HEK293 (cell line): ENCODE data around the gene LYL1.

Experiments
- CTCF ChIA-PET: fragments of 350-600 bp; formaldehyde crosslinking; extraction: SDS; loops from one replicate; lab custom pipeline; 2021; ENCODE audit warnings: antibody characterized with exemption; lab: Yijun Ruan, JAX
- POLR2A ChIA-PET: fragments of 300-600 bp; formaldehyde crosslinking; extraction: SDS; loops from one replicate; lab custom pipeline; 2020; ENCODE audit warnings: antibody characterized with exemption, inconsistent platforms; lab: Yijun Ruan, JAX
- H3K27ac ChIP-seq: fragments of 200-500 bp; sonication (Bioruptor generic); 2 replicates; pipeline ENCODE4 v1.5.1; 2014; ENCODE audit warnings: low read depth, low read length, control low read depth, inconsistent platforms; ENCODE audit errors: extremely low read depth
- H3K36me3 ChIP-seq, 2 experiments: fragments of 200-500 bp in 1 of 2; sonication (Bioruptor generic) in 1 of 2; 1 replicate in 1 of 2; 2 replicates in 1 of 2; pipeline ENCODE4 v1.5.1; 2014 to 2017; ENCODE audit warnings: inconsistent platforms in 2 of 2, low read length in 2 of 2; ENCODE audit not compliant: control insufficient read depth in 2 of 2, insufficient read depth in 1 of 2
- H3K4me1 ChIP-seq: fragments of 200-500 bp; sonication (Bioruptor generic); 2 replicates; pipeline ENCODE4 v1.5.1; 2014; ENCODE audit warnings: mild to moderate bottlenecking, low read length, inconsistent platforms; ENCODE audit not compliant: control insufficient read depth, insufficient read depth
- H3K4me3 ChIP-seq: 2 replicates; pipeline ENCODE4 v1.5.1; 2011; ENCODE audit warnings: low read depth, mild to moderate bottlenecking, control low read depth, low read length, moderate library complexity
- H3K9me3 ChIP-seq: fragments of 200-500 bp; sonication (Bioruptor generic); 2 replicates; pipeline ENCODE4 v1.5.1; 2014; ENCODE audit warnings: low read depth, low read length, inconsistent platforms; ENCODE audit not compliant: control insufficient read depth, insufficient read depth
- GFI1B ChIP-seq: fragments of 450-650 bp; formaldehyde crosslinking; IDR thresholded peaks from 2 replicates; pipeline ENCODE4 v1.5.1; 2016; ENCODE audit warnings: missing biosample characterization, missing genetic modification characterization
- HIC1 ChIP-seq: fragments of 450-650 bp; formaldehyde crosslinking; IDR thresholded peaks from 2 replicates; pipeline ENCODE4 v1.5.1; 2016; ENCODE audit warnings: missing biosample characterization, missing genetic modification characterization
- OSR2 ChIP-seq: fragments of 450-650 bp; formaldehyde crosslinking; IDR thresholded peaks from 2 replicates; pipeline ENCODE4 v1.5.1; 2016; ENCODE audit warnings: missing biosample characterization, missing genetic modification characterization
- PRDM2 ChIP-seq: fragments of 450-650 bp; formaldehyde crosslinking; IDR thresholded peaks from 2 replicates; pipeline ENCODE4 v1.5.1; 2016; ENCODE audit warnings: missing biosample characterization, missing genetic modification characterization, borderline replicate concordance
- TCF7L2 ChIP-seq: IDR thresholded peaks from 2 replicates; pipeline ENCODE4 v1.6.1; 2011; ENCODE audit warnings: low read depth, mild to moderate bottlenecking, inconsistent platforms, low read length, moderate library complexity, borderline replicate concordance
- TRIM28 ChIP-seq: IDR thresholded peaks from 2 replicates; pipeline ENCODE4 v1.6.1; 2011; ENCODE audit warnings: low read length, control low read depth, borderline replicate concordance
- WT1 ChIP-seq: fragments of 450-650 bp; formaldehyde crosslinking; IDR thresholded peaks from 2 replicates; pipeline ENCODE4 v1.5.1; 2016; ENCODE audit warnings: missing biosample characterization, missing genetic modification characterization
- ZIC2 ChIP-seq: fragments of 450-650 bp; formaldehyde crosslinking; IDR thresholded peaks from 2 replicates; pipeline ENCODE4 v1.5.1; 2016; ENCODE audit warnings: missing biosample characterization, missing genetic modification characterization
- ZNF138 ChIP-seq: fragments of 450-650 bp; formaldehyde crosslinking; IDR thresholded peaks from 2 replicates; pipeline ENCODE4 v1.5.1; 2016; ENCODE audit warnings: missing biosample characterization, missing genetic modification characterization, borderline replicate concordance
- ZNF239 ChIP-seq: fragments of 450-650 bp; formaldehyde crosslinking; IDR thresholded peaks from 2 replicates; pipeline ENCODE4 v1.5.1; 2016; ENCODE audit warnings: missing biosample characterization, missing genetic modification characterization
- ZNF362 ChIP-seq: fragments of 450-650 bp; formaldehyde crosslinking; IDR thresholded peaks from 2 replicates; pipeline ENCODE4 v1.5.1; 2016; ENCODE audit warnings: missing biosample characterization, missing genetic modification characterization
- ZNF610 ChIP-seq: fragments of 450-650 bp; formaldehyde crosslinking; IDR thresholded peaks from 2 replicates; pipeline ENCODE4 v1.5.1; 2016; ENCODE audit warnings: missing biosample characterization, missing genetic modification characterization, borderline replicate concordance
- ZNF629 ChIP-seq: fragments of 450-650 bp; formaldehyde crosslinking; IDR thresholded peaks from 2 replicates; pipeline ENCODE4 v1.5.1; 2017; ENCODE audit warnings: missing biosample characterization, missing genetic modification characterization
- ZNF76 ChIP-seq: fragments of 450-650 bp; formaldehyde crosslinking; IDR thresholded peaks from 2 replicates; pipeline ENCODE4; 2016; ENCODE audit warnings: low read depth, missing biosample characterization, missing genetic modification characterization, borderline replicate concordance
- ZNF785 ChIP-seq: fragments of 450-650 bp; formaldehyde crosslinking; IDR thresholded peaks from 2 replicates; pipeline ENCODE4 v1.5.1; 2016; ENCODE audit warnings: missing biosample characterization, missing genetic modification characterization
- TF ChIP-seq, protein P1 (sequence below): fragments of 450-650 bp; formaldehyde crosslinking; IDR thresholded peaks from 2 replicates; pipeline ENCODE4 v1.5.1; 2016; ENCODE audit warnings: missing biosample characterization, missing genetic modification characterization
- TF ChIP-seq, protein P2 (sequence below): fragments of 450-650 bp; formaldehyde crosslinking; IDR thresholded peaks from 2 replicates; pipeline ENCODE4 v1.5.1; 2017; ENCODE audit warnings: missing biosample characterization, missing genetic modification characterization

Gene LYL1

DNA sequence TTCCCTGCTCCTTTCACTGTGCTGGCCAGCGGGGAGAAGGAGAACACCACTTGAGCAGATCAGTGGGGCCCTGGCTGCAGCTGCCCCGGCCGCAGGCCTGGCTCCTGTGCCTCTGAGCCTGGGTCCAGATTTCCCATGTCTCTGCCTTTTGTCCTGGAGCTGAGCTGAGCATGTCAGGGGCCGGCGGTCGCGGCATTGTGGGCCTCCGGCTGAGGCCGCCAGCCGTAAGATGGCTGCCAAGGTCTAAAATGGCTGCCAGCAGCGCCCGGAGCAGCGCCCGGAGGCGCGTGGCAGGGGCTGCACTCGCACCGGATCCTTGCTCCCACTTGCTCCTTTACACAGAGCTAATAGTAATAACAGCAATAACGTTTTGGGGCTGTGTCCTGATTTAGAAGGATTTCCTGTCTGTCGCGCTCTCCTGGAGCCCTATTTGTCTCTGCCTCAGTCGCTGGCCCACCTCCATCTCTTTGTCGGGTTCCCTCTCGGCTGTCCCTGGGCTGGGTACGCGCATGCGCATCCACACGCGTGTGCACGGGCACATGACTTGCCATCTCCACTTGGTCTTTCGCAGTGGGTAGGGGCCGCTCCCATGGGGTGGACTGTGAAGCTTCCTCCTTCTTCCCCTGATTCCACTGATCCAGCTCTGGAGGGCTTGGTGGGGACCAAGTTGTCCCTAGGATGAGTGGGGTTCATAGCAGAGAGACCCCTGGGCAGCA lies 32.1 kb downstream of the LYL1 start:
- Histone ChIP-seq H3K36me3 (no peaks in the 10 kb centered on the region), H3K4me1 (no peaks in the 10 kb centered on the region; the same call in 1 of the 2 replicates), H3K4me3 (no peak overlapping the region), H3K27ac (no peak overlapping the region), H3K9me3 (no peaks in the 10 kb centered on the region)
- ChIA-PET CTCF (interaction anchor here (0.5 to 7.3 kb wide), 9 partner anchors 8 to 576 kb away, joined by 3 to 57 read pairs (median 4); no protein-coding TSS in a partner anchor), POLR2A (interaction anchor here (0.6 to 1.5 kb wide), 2 partner anchors 9 to 178 kb away, joined by 3 to 9 read pairs; no protein-coding TSS in a partner anchor)
- TF ChIP-seq, protein P1, sequence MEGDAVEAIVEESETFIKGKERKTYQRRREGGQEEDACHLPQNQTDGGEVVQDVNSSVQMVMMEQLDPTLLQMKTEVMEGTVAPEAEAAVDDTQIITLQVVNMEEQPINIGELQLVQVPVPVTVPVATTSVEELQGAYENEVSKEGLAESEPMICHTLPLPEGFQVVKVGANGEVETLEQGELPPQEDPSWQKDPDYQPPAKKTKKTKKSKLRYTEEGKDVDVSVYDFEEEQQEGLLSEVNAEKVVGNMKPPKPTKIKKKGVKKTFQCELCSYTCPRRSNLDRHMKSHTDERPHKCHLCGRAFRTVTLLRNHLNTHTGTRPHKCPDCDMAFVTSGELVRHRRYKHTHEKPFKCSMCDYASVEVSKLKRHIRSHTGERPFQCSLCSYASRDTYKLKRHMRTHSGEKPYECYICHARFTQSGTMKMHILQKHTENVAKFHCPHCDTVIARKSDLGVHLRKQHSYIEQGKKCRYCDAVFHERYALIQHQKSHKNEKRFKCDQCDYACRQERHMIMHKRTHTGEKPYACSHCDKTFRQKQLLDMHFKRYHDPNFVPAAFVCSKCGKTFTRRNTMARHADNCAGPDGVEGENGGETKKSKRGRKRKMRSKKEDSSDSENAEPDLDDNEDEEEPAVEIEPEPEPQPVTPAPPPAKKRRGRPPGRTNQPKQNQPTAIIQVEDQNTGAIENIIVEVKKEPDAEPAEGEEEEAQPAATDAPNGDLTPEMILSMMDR: no peak
- TF ChIP-seq ZNF629 (tag by site-specific recombination): no peak
- TF ChIP-seq WT1 (tag by site-specific recombination): no peak
- TF ChIP-seq ZNF362 (tag by site-specific recombination): no peak
- no peak for TF ChIP-seq ZIC2 (tag by site-specific recombination)
- TF ChIP-seq ZNF76 (tag by site-specific recombination): no peak
- no peak for TF ChIP-seq PRDM2 (tag by site-specific recombination)
- TF ChIP-seq TRIM28: no peak
- TF ChIP-seq, protein P2, sequence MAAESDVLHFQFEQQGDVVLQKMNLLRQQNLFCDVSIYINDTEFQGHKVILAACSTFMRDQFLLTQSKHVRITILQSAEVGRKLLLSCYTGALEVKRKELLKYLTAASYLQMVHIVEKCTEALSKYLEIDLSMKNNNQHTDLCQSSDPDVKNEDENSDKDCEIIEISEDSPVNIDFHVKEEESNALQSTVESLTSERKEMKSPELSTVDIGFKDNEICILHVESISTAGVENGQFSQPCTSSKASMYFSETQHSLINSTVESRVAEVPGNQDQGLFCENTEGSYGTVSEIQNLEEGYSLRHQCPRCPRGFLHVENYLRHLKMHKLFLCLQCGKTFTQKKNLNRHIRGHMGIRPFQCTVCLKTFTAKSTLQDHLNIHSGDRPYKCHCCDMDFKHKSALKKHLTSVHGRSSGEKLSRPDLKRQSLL (tag by site-specific recombination): no peak
- TF ChIP-seq OSR2: no peak
- TF ChIP-seq GFI1B: no peak
- no peak for TF ChIP-seq HIC1
- TF ChIP-seq ZNF239: no peak
- no peak for TF ChIP-seq TCF7L2
- TF ChIP-seq ZNF138 (tag by site-specific recombination): no peak
- no peak for TF ChIP-seq ZNF610 (tag by site-specific recombination)
- TF ChIP-seq ZNF785 (tag by site-specific recombination): no peak
